GM10248 (cell line): ENCODE results near the gene COL6A3.

ENCODE experiments used
- CTCF ChIA-PET: fragments of 300-600 bp; sonication (Branson Sonifier 250); formaldehyde crosslinking; extraction: SDS; loops from one replicate; lab custom pipeline; 2021; ENCODE audit warnings: antibody characterized with exemption; lab: Yijun Ruan, JAX
- POLR2A ChIA-PET: fragments of 350-650 bp; sonication (Branson Sonifier 250); formaldehyde crosslinking; extraction: SDS; loops from one replicate; lab custom pipeline; 2020; ENCODE audit warnings: antibody characterized with exemption; lab: Yijun Ruan, JAX
- DNase-seq: peaks from one replicate; pipeline ENCODE4 v3.0.0; 2012; ENCODE audit errors: extremely low spot score
- CTCF ChIP-seq: IDR thresholded peaks from 2 replicates; pipeline ENCODE4 v1.5.1; 2012; ENCODE audit warnings: mild to moderate bottlenecking, low read depth; ENCODE audit errors: extremely low read depth, missing control alignments, control extremely low read depth

Gene COL6A3

GRCh38 chr2:237431372-237431771 is 17.4 kb upstream of the COL6A3 start:
- TF ChIP-seq CTCF = no peak
- no peak for DNase-seq
- POLR2A ChIA-PET = no interaction called here
- CTCF ChIA-PET = no interaction called here

GRCh38 chr2:237430861-237431260 is 16.9 kb upstream of the COL6A3 start:
- CTCF ChIA-PET = interaction anchor here (1.3 to 1.7 kb wide), 2 partner anchors 9 to 10 kb away, joined by 4 to 7 read pairs; no protein-coding TSS in a partner anchor

GRCh38 chr2:237429753-237430152 is 15.8 kb upstream of the COL6A3 start:
- POLR2A ChIA-PET = no interaction called here

More at GRCh38 chr2:237430861-237431260, 16.9 kb upstream of the COL6A3 start:
- no peak for TF ChIP-seq CTCF
- POLR2A ChIA-PET = interaction anchor here (0.7 kb wide), 1 partner anchor 39 kb away, joined by 3 read pairs; no protein-coding TSS in a partner anchor
- no peak for DNase-seq

GRCh38 chr2:237427769-237428506 is 14.0 kb upstream of the COL6A3 start:
- no peak for DNase-seq
- POLR2A ChIA-PET = no interaction called here
- CTCF ChIA-PET = interaction anchor here (2.0 kb wide), 1 partner anchor 47 kb away, joined by 9 read pairs; no protein-coding TSS in a partner anchor
- no peak for TF ChIP-seq CTCF

More at GRCh38 chr2:237429753-237430152, 15.8 kb upstream of the COL6A3 start:
- DNase-seq = no peak
- TF ChIP-seq CTCF = no peak
- CTCF ChIA-PET = interaction anchor here (0.9 to 1.7 kb wide), 5 partner anchors 8 to 46 kb away, joined by 3 to 7 read pairs (median 4); no protein-coding TSS in a partner anchor

- ChIA-PET POLR2A (no interaction called here), CTCF (interaction anchor here (0.8 to 2.0 kb wide), 3 partner anchors 8 to 48 kb away, joined by 3 to 9 read pairs (median 3); no protein-coding TSS in a partner anchor)
- no peak for DNase-seq
- no peak for TF ChIP-seq CTCF
Observed at GRCh38 chr2:237426517-237426916, 12.6 kb upstream of the COL6A3 start.

GRCh38 chr2:237425320-237425719 is 11.4 kb upstream of the COL6A3 start:
- TF ChIP-seq CTCF = no peak
- POLR2A ChIA-PET = no interaction called here
- no peak for DNase-seq
- CTCF ChIA-PET = no interaction called here
